Measurements from ENCODE around the gene TMED10.

GRCh38 chr14:75098682-75099081, 77.7 kb downstream of the TMED10 start:
- TF ChIP-seq, protein P1, sequence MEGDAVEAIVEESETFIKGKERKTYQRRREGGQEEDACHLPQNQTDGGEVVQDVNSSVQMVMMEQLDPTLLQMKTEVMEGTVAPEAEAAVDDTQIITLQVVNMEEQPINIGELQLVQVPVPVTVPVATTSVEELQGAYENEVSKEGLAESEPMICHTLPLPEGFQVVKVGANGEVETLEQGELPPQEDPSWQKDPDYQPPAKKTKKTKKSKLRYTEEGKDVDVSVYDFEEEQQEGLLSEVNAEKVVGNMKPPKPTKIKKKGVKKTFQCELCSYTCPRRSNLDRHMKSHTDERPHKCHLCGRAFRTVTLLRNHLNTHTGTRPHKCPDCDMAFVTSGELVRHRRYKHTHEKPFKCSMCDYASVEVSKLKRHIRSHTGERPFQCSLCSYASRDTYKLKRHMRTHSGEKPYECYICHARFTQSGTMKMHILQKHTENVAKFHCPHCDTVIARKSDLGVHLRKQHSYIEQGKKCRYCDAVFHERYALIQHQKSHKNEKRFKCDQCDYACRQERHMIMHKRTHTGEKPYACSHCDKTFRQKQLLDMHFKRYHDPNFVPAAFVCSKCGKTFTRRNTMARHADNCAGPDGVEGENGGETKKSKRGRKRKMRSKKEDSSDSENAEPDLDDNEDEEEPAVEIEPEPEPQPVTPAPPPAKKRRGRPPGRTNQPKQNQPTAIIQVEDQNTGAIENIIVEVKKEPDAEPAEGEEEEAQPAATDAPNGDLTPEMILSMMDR (conservative IDR thresholded peaks at IDR 0.05 in 1 of 2, IDR thresholded peaks at IDR 0.05 in 1 of 2; ENCODE audit: low read depth in 1 of 2, low read length in 2 of 2) = no peak
- TF ChIP-seq EZH2 (IDR thresholded peaks at IDR 0.05; ENCODE audit: low read length, missing control alignments) = no peak
